ENCODE measurements around the gene LARGE1.

The LARGE1 gene

GRCh38 chr22:33920197-33920540, at the start of gene LARGE1:
LARGE1 (minus strand) TSS chr22:33920476.
- no peak for DNase-seq

- DNase-seq: no peak
Observed at GRCh38 chr22:33969045-33969444, 48.8 kb upstream of the LARGE1 start.

- DNase-seq: no peak
Observed at GRCh38 chr22:33964121-33964520, 43.8 kb upstream of the LARGE1 start.

- no peak for DNase-seq
Observed at GRCh38 chr22:33962409-33962808, 42.1 kb upstream of the LARGE1 start.

- DNase-seq: no peak
Observed at GRCh38 chr22:33958741-33959140, 38.5 kb upstream of the LARGE1 start.

GRCh38 chr22:33957086-33957485, 36.8 kb upstream of the LARGE1 start:
- no peak for DNase-seq

- DNase-seq: no peak
Observed at GRCh38 chr22:33952776-33953175, 32.5 kb upstream of the LARGE1 start.

- DNase-seq: no peak
Observed at GRCh38 chr22:33940741-33941140, 20.5 kb upstream of the LARGE1 start.

GRCh38 chr22:33932997-33933396, 12.7 kb upstream of the LARGE1 start:
- DNase-seq: no peak

GRCh38 chr22:33931406-33931805, 11.1 kb upstream of the LARGE1 start:
- DNase-seq: no peak

GRCh38 chr22:33927752-33928151, 7.5 kb upstream of the LARGE1 start:
- DNase-seq: no peak

- no peak for DNase-seq
Observed at GRCh38 chr22:33925194-33925593, 4.9 kb upstream of the LARGE1 start.

GRCh38 chr22:33923660-33924246, 3.5 kb upstream of the LARGE1 start:
- peak; percentile 62 for DNase-seq

GRCh38 chr22:33923033-33923432, 2.8 kb upstream of the LARGE1 start:
- no peak for DNase-seq

GRCh38 chr22:33922349-33922681, 2.0 kb upstream of the LARGE1 start:
- DNase-seq: no peak

GRCh38 chr22:33921525-33922348, 1.5 kb upstream of the LARGE1 start:
- peak; percentile 35 for DNase-seq

- DNase-seq: peak; percentile 89
Observed at GRCh38 chr22:33920927-33921524, 750 bp upstream of the LARGE1 start.

GRCh38 chr22:33919391-33920196, 682 bp downstream of the LARGE1 start:
- DNase-seq: no peak

GRCh38 chr22:33918676-33919365, 1.5 kb downstream of the LARGE1 start:
- DNase-seq: no peak

GRCh38 chr22:33917744-33918406, 2.4 kb downstream of the LARGE1 start:
- no peak for DNase-seq

GRCh38 chr22:33914699-33915098, 5.6 kb downstream of the LARGE1 start:
- no peak for DNase-seq

GRCh38 chr22:33914131-33914530, 6.1 kb downstream of the LARGE1 start:
- no peak for DNase-seq
